HuH-7.5 (cell line): Measurements from ENCODE around the gene DKK2.

Source experiments
- DNase-seq: peaks from one replicate; pipeline ENCODE4 v3.0.0; 2011; ENCODE audit warnings: low spot score

Gene DKK2

GRCh38 chr4:107017443-107018343 lies 18.4 kb downstream of the DKK2 start:
- DNase-seq, result no peak

- no peak for DNase-seq
These were observed 24.8 kb downstream of the DKK2 start for GRCh38 chr4:107011312-107011711.

- DNase-seq, result no peak
These were observed 26.7 kb downstream of the DKK2 start for GRCh38 chr4:107009196-107009968.

GRCh38 chr4:107008115-107008514 lies 28.0 kb downstream of the DKK2 start:
- no peak for DNase-seq

- no peak for DNase-seq
These were observed 29.9 kb downstream of the DKK2 start for GRCh38 chr4:107006218-107006617.

GRCh38 chr4:106996490-106996889 lies 39.6 kb downstream of the DKK2 start:
- no peak for DNase-seq

GRCh38 chr4:106993827-106994226 lies 42.3 kb downstream of the DKK2 start:
- no peak for DNase-seq

- DNase-seq, result no peak
These were observed 48.8 kb downstream of the DKK2 start for GRCh38 chr4:106987311-106987710.

GRCh38 chr4:106986486-106986885 lies 49.6 kb downstream of the DKK2 start:
- DNase-seq, result no peak

GRCh38 chr4:106985830-106986229 lies 50.3 kb downstream of the DKK2 start:
- no peak for DNase-seq

GRCh38 chr4:106982711-106983211 lies 53.4 kb downstream of the DKK2 start:
- no peak for DNase-seq

GRCh38 chr4:106981431-106981830 lies 54.7 kb downstream of the DKK2 start:
- DNase-seq, result no peak

GRCh38 chr4:106979476-106979875 lies 56.6 kb downstream of the DKK2 start:
- DNase-seq, result no peak

GRCh38 chr4:106978046-106978774 lies 57.9 kb downstream of the DKK2 start:
- DNase-seq, result no peak

- no peak for DNase-seq
These were observed 64.5 kb downstream of the DKK2 start for GRCh38 chr4:106971636-106972035.

- DNase-seq, result no peak
These were observed 68.2 kb downstream of the DKK2 start for GRCh38 chr4:106967892-106968291.

GRCh38 chr4:106953036-106953705 lies 82.9 kb downstream of the DKK2 start:
- no peak for DNase-seq

GRCh38 chr4:106951891-106952290 lies 84.2 kb downstream of the DKK2 start:
- DNase-seq, result no peak

GRCh38 chr4:106941841-106942240 lies 94.3 kb downstream of the DKK2 start:
- DNase-seq, result no peak

GRCh38 chr4:106930522-106930921 lies 105.6 kb downstream of the DKK2 start:
- no peak for DNase-seq

- DNase-seq, result no peak
These were observed 106.9 kb downstream of the DKK2 start for GRCh38 chr4:106929248-106929647.

- DNase-seq, result no peak
These were observed 121.9 kb downstream of the DKK2 start for GRCh38 chr4:106914223-106914622.
